OCI-LY1 (cell line): ENCODE results near the gene PLEKHB2.

Experiments
- CTCF ChIP-seq: fragments of 200-600 bp; sonication (generic), shearing (Covaris generic); IDR thresholded peaks from 2 replicates; pipeline ENCODE4 v1.5.1; 2017; ENCODE audit warnings: mild to moderate bottlenecking, antibody characterized with exemption, low read length, moderate library complexity, mixed read lengths
- EZH2 ChIP-seq: fragments of 200-600 bp; sonication (generic), shearing (Covaris generic); IDR thresholded peaks from 2 replicates; pipeline ENCODE4 v1.8.0; 2017; ENCODE audit warnings: borderline replicate concordance, mixed run types, mild to moderate bottlenecking, antibody characterized with exemption, low read length, moderate library complexity, mixed read lengths

GRCh38 chr2:131148426-131148825 lies 43.3 kb downstream of the PLEKHB2 start:
- no peak for TF ChIP-seq CTCF
- no peak for TF ChIP-seq EZH2
